Neural progenitor cell (in vitro differentiated cells): ENCODE measurements around the gene GAS2L3. TPM values are rescaled to one million over a fixed set of nuclear protein-coding genes. Genes with fewer than 3 reads are reported as not detected.

Experiments
- DNase-seq: peaks from one replicate; pipeline ENCODE4 v3.0.0-alpha.2; 2016; ENCODE audit warnings: low spot score
- H2AFZ ChIP-seq: fragments of 200-600 bp; sonication (generic); replicated peaks from 2 replicates; pipeline ENCODE4 v1.6.1; 2016; ENCODE audit warnings: antibody characterized with exemption
- H3F3A ChIP-seq: fragments of 200-600 bp; sonication (generic); 2 replicates; pipeline ENCODE4 v1.6.1; 2016; ENCODE audit warnings: antibody characterized with exemption, low read depth
- H3K27ac ChIP-seq: fragments of 200-600 bp; sonication (generic); 2 replicates; pipeline ENCODE4 v1.5.1; 2016; ENCODE audit warnings: mild to moderate bottlenecking
- H3K27me3 ChIP-seq: fragments of 200-600 bp; sonication (generic); 2 replicates; pipeline ENCODE4 v1.6.1; 2016; ENCODE audit warnings: mild to moderate bottlenecking, moderate library complexity
- H3K36me3 ChIP-seq: fragments of 200-600 bp; sonication (generic); 2 replicates; pipeline ENCODE4 v1.5.1; 2016
- H3K4me1 ChIP-seq: fragments of 200-600 bp; sonication (generic); 2 replicates; pipeline ENCODE4 v1.6.1; 2016; ENCODE audit warnings: mixed run types
- H3K4me2 ChIP-seq: fragments of 200-600 bp; sonication (generic); 2 replicates; pipeline ENCODE4 v1.6.1; 2016
- H3K4me3 ChIP-seq: fragments of 200-600 bp; sonication (generic); 2 replicates; pipeline ENCODE4 v1.5.1; 2016
- H3K79me2 ChIP-seq: fragments of 200-600 bp; sonication (generic); 2 replicates; pipeline ENCODE4 v1.6.1; 2016; ENCODE audit warnings: low read depth
- H3K9ac ChIP-seq: fragments of 200-600 bp; sonication (generic); 2 replicates; pipeline ENCODE4 v1.6.1; 2016
- H3K9me3 ChIP-seq: fragments of 200-600 bp; sonication (generic); 2 replicates; pipeline ENCODE4 v1.5.1; 2016; ENCODE audit warnings: low read depth
- H4K20me1 ChIP-seq: fragments of 200-600 bp; sonication (generic); 2 replicates; pipeline ENCODE4 v1.6.1; 2016; ENCODE audit warnings: low read depth
- H3K27ac Mint-ChIP-seq: 3 replicates; pipeline ENCODE4 v1.8.0; 2021; ENCODE audit warnings: mixed read lengths
- H3K27me3 Mint-ChIP-seq: 2 replicates; pipeline ENCODE4 v1.8.0; 2022; ENCODE audit warnings: low read depth, mild to moderate bottlenecking, inconsistent platforms, moderate library complexity, mixed read lengths; ENCODE audit not compliant: insufficient read depth
- H3K36me3 Mint-ChIP-seq: 3 replicates; pipeline ENCODE4 v1.8.0; 2021; ENCODE audit warnings: mixed read lengths
- H3K4me1 Mint-ChIP-seq: 3 replicates; pipeline ENCODE4 v1.8.0; 2021; ENCODE audit warnings: mixed read lengths
- H3K4me3 Mint-ChIP-seq: 3 replicates; pipeline ENCODE4 v1.8.0; 2021; ENCODE audit warnings: mild to moderate bottlenecking, moderate library complexity, mixed read lengths
- H3K9me3 Mint-ChIP-seq: 3 replicates; pipeline ENCODE4 v1.8.0; 2020; ENCODE audit warnings: mixed read lengths
- EZH2 ChIP-seq: fragments of 200-600 bp; sonication (generic); IDR thresholded peaks from 2 replicates; pipeline ENCODE4 v1.6.1; 2017; ENCODE audit warnings: antibody characterized with exemption, mild to moderate bottlenecking, moderate library complexity
- EZH2phosphoT487 ChIP-seq: fragments of 200-600 bp; sonication (generic); IDR thresholded peaks from 2 replicates; pipeline ENCODE4 v1.6.1; 2017; ENCODE audit warnings: antibody characterized with exemption
- total RNA-seq: library from RNA; depleted of rRNA; stranded (reverse); fragments of >200 nt; gene quantifications from 2 replicates; pipeline ENCODE4 v1.2.3, GENCODE V29; 2015; ENCODE audit warnings: low replicate concordance
- TF ChIP-seq, protein P1 (sequence below): fragments of 200-600 bp; sonication (generic); IDR thresholded peaks from 2 replicates; pipeline ENCODE4 v1.5.1; 2017; ENCODE audit warnings: antibody characterized with exemption, mild to moderate bottlenecking

The GAS2L3 gene
- total RNA-seq, 1 donor from 2014 or later: 57.6 TPM

GRCh38 chr12:100539202-100539601 lies 34.3 kb upstream of the GAS2L3 start:
- no peaks in the 10 kb centered on the region for H3K9me3 Mint-ChIP-seq
- H3K4me3 ChIP-seq: no peak overlapping the region
- no peak for TF ChIP-seq EZH2
- TF ChIP-seq, protein P1, sequence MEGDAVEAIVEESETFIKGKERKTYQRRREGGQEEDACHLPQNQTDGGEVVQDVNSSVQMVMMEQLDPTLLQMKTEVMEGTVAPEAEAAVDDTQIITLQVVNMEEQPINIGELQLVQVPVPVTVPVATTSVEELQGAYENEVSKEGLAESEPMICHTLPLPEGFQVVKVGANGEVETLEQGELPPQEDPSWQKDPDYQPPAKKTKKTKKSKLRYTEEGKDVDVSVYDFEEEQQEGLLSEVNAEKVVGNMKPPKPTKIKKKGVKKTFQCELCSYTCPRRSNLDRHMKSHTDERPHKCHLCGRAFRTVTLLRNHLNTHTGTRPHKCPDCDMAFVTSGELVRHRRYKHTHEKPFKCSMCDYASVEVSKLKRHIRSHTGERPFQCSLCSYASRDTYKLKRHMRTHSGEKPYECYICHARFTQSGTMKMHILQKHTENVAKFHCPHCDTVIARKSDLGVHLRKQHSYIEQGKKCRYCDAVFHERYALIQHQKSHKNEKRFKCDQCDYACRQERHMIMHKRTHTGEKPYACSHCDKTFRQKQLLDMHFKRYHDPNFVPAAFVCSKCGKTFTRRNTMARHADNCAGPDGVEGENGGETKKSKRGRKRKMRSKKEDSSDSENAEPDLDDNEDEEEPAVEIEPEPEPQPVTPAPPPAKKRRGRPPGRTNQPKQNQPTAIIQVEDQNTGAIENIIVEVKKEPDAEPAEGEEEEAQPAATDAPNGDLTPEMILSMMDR: no peak
- TF ChIP-seq EZH2phosphoT487: no peak

GRCh38 chr12:100544165-100544564 lies 29.3 kb upstream of the GAS2L3 start:
- Histone ChIP-seq H3K4me1 (no peaks in the 10 kb centered on the region), H2AFZ (no peak overlapping the region), H3K4me3 (no peak overlapping the region), H3K36me3 (no peaks in the 10 kb centered on the region), H3K27me3 (no peaks in the 10 kb centered on the region), H3K9ac (no peak overlapping the region), H4K20me1 (no peaks in the 10 kb centered on the region), H3K4me2 (no peak overlapping the region), H3F3A (no peaks in the 10 kb centered on the region), H3K9me3 (no peaks in the 10 kb centered on the region), H3K27ac (no peak overlapping the region), H3K79me2 (no peaks in the 10 kb centered on the region)
- H3K4me3 Mint-ChIP-seq: no peak overlapping the region
- H3K9me3 Mint-ChIP-seq: no peaks in the 10 kb centered on the region
- H3K27me3 Mint-ChIP-seq: peaks cover 8% of the 10 kb centered on the region
- TF ChIP-seq EZH2phosphoT487 (no peak), EZH2 (no peak)
- TF ChIP-seq, protein P1: no peak
- H3K27ac Mint-ChIP-seq: no peak overlapping the region
- H3K36me3 Mint-ChIP-seq: no peaks in the 10 kb centered on the region
- no peak for DNase-seq
- no peaks in the 10 kb centered on the region for H3K4me1 Mint-ChIP-seq

More at GRCh38 chr12:100539202-100539601, 34.3 kb upstream of the GAS2L3 start:
- Histone ChIP-seq H4K20me1 (no peaks in the 10 kb centered on the region), H3K4me2 (no peak overlapping the region), H3K9me3 (no peaks in the 10 kb centered on the region), H2AFZ (no peak overlapping the region), H3K9ac (no peak overlapping the region), H3K27me3 (no peaks in the 10 kb centered on the region), H3F3A (no peaks in the 10 kb centered on the region), H3K27ac (no peak overlapping the region), H3K79me2 (no peaks in the 10 kb centered on the region), H3K4me1 (no peaks in the 10 kb centered on the region), H3K36me3 (no peaks in the 10 kb centered on the region)
- no peaks in the 10 kb centered on the region for H3K36me3 Mint-ChIP-seq
- peak; percentile 76 for DNase-seq
- H3K27me3 Mint-ChIP-seq: peaks cover 5% of the 10 kb centered on the region
- no peak overlapping the region for H3K4me3 Mint-ChIP-seq
- H3K27ac Mint-ChIP-seq: no peak overlapping the region
- H3K4me1 Mint-ChIP-seq: no peaks in the 10 kb centered on the region

DNA sequence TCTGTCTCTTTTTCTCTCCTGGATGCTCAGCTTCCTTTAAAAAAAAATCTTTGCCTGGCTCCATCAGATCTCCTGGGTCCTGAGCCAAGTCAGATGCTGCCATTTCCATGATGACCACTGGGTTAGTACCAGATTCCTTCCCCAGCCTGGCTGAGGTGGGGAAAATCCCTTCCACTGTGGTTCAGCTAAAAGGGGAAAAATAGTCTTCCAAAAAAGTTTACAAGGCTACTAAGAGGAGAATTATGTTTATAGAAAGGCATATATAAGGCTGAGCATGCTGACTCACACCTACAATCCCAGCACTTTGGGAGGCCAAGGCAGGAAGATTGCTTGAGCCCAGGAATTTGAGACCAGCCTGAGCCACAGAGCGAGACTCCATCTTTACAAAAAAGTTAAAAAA lies 28.4 kb upstream of the GAS2L3 start:
- H3K4me2 ChIP-seq: no peak overlapping the region

More for the DNA sequence above, 28.4 kb upstream of the GAS2L3 start:
- Histone ChIP-seq H3K27me3 (no peaks in the 10 kb centered on the region), H3K79me2 (no peaks in the 10 kb centered on the region), H3F3A (no peaks in the 10 kb centered on the region), H3K36me3 (no peaks in the 10 kb centered on the region), H3K27ac (no peak overlapping the region), H4K20me1 (no peaks in the 10 kb centered on the region), H3K4me1 (no peaks in the 10 kb centered on the region), H3K4me3 (no peak overlapping the region), H3K9ac (no peak overlapping the region), H2AFZ (no peak overlapping the region), H3K9me3 (no peaks in the 10 kb centered on the region)
- Mint-ChIP-seq H3K4me1 (no peaks in the 10 kb centered on the region), H3K27ac (no peak overlapping the region), H3K9me3 (no peaks in the 10 kb centered on the region), H3K4me3 (no peak overlapping the region), H3K36me3 (no peaks in the 10 kb centered on the region), H3K27me3 (peaks cover 3% of the 10 kb centered on the region)
- DNase-seq: no peak
- no peak for TF ChIP-seq EZH2
- TF ChIP-seq, protein P1: no peak
- TF ChIP-seq EZH2phosphoT487: no peak
